HEK293T (cell line): ENCODE results near the gene GSN.

ENCODE experiments used
- CTCF ChIA-PET: fragments of 350-600 bp; formaldehyde crosslinking; extraction: SDS; loops from one replicate; lab custom pipeline; 2021; ENCODE audit warnings: antibody characterized with exemption, inconsistent platforms; lab: Yijun Ruan, JAX
- POLR2A ChIA-PET: fragments of 350-600 bp; formaldehyde crosslinking; extraction: SDS; loops from one replicate; lab custom pipeline; 2020; ENCODE audit warnings: antibody characterized with exemption, inconsistent platforms; lab: Yijun Ruan, JAX
- DNase-seq: peaks from one replicate; pipeline ENCODE4 v3.0.0; 2012; ENCODE audit warnings: mixed read lengths; ENCODE audit errors: extremely low spot score
- ARNT ChIP-seq: fragments of 450-650 bp; IDR thresholded peaks from 2 replicates; pipeline ENCODE4 v1.6.1; 2017; ENCODE audit warnings: mild to moderate bottlenecking
- BHLHE40 ChIP-seq: fragments of 450-650 bp; IDR thresholded peaks from 2 replicates; pipeline ENCODE4 v1.6.1; 2016; ENCODE audit warnings: mild to moderate bottlenecking, moderate library complexity, borderline replicate concordance
- CTBP1 ChIP-seq: fragments of 450-650 bp; IDR thresholded peaks from 2 replicates; pipeline ENCODE4 v1.6.1; 2016; ENCODE audit warnings: borderline replicate concordance
- ELF4 ChIP-seq: fragments of 450-650 bp; IDR thresholded peaks from 2 replicates; pipeline ENCODE4 v1.6.1; 2017; ENCODE audit warnings: antibody characterized with exemption
- FOXA1 ChIP-seq: fragments of 450-650 bp; IDR thresholded peaks from 2 replicates; pipeline ENCODE4 v1.6.1; 2016; ENCODE audit warnings: mild to moderate bottlenecking
- FOXK2 ChIP-seq: fragments of 450-650 bp; IDR thresholded peaks from 2 replicates; pipeline ENCODE4 v1.6.1; 2016; ENCODE audit warnings: mild to moderate bottlenecking
- FOXM1 ChIP-seq: fragments of 450-650 bp; IDR thresholded peaks from 2 replicates; pipeline ENCODE4 v1.6.1; 2017; ENCODE audit warnings: mild to moderate bottlenecking, borderline replicate concordance
- HDGF ChIP-seq: fragments of 450-650 bp; IDR thresholded peaks from 2 replicates; pipeline ENCODE4 v1.6.1; 2017; ENCODE audit warnings: antibody characterized with exemption, borderline replicate concordance
- L3MBTL2 ChIP-seq: fragments of 450-650 bp; conservative IDR thresholded peaks from 2 replicates; pipeline ENCODE4 v1.6.1; 2016; ENCODE audit warnings: mild to moderate bottlenecking
- LEF1 ChIP-seq: fragments of 450-650 bp; IDR thresholded peaks from 2 replicates; pipeline ENCODE4 v1.6.1; 2017; ENCODE audit warnings: mild to moderate bottlenecking, borderline replicate concordance
- NFRKB ChIP-seq: fragments of 450-650 bp; IDR thresholded peaks from 2 replicates; pipeline ENCODE4 v1.6.1; 2016; ENCODE audit warnings: mild to moderate bottlenecking, moderate library complexity
- PKNOX1 ChIP-seq: fragments of 450-650 bp; IDR thresholded peaks from 2 replicates; pipeline ENCODE4 v1.6.1; 2016
- SP1 ChIP-seq: fragments of 450-650 bp; IDR thresholded peaks from 2 replicates; pipeline ENCODE4 v1.6.1; 2017
- SUZ12 ChIP-seq: fragments of 450-650 bp; IDR thresholded peaks from 2 replicates; pipeline ENCODE4 v1.6.1; 2016; ENCODE audit warnings: mild to moderate bottlenecking
- TARDBP ChIP-seq: fragments of 450-650 bp; IDR thresholded peaks from 2 replicates; pipeline ENCODE4 v1.6.1; 2016
- ZNF384 ChIP-seq: fragments of 450-650 bp; IDR thresholded peaks from 2 replicates; pipeline ENCODE4 v1.6.1; 2016

The GSN gene

GRCh38 chr9:121240472-121241135, 27.4 kb upstream of the GSN start:
- TF ChIP-seq CTBP1 (no peak), L3MBTL2 (no peak), LEF1 (no peak), FOXK2 (no peak), HDGF (no peak), NFRKB (no peak), BHLHE40 (no peak), SUZ12 (no peak), ZNF384 (no peak), FOXM1 (no peak), ARNT (no peak), PKNOX1 (no peak), SP1 (no peak), ELF4 (no peak)
- no peak for DNase-seq
- POLR2A ChIA-PET = no interaction called here
- CTCF ChIA-PET = no interaction called here

- TF ChIP-seq NFRKB (no peak), CTBP1 (no peak), L3MBTL2 (no peak), ELF4 (no peak), PKNOX1 (no peak), FOXA1 (no peak), LEF1 (no peak), ZNF384 (no peak), ARNT (no peak), SP1 (no peak), FOXM1 (no peak), FOXK2 (no peak), BHLHE40 (no peak), HDGF (no peak)
- ChIA-PET CTCF (no interaction called here), POLR2A (interaction anchor here (1.0 kb wide), 1 partner anchor 41 kb away, joined by 3 read pairs; the partner anchor contains the start of gene RAB14)
- DNase-seq = no peak
Observed at GRCh38 chr9:121242219-121242958, 25.6 kb upstream of the GSN start.

GRCh38 chr9:121242959-121243346, 25.0 kb upstream of the GSN start:
- CTCF ChIA-PET = no interaction called here
- no peak for DNase-seq
- POLR2A ChIA-PET = interaction anchor here (1.0 kb wide), 1 partner anchor 41 kb away, joined by 3 read pairs; the partner anchor contains the start of gene RAB14
- TF ChIP-seq FOXK2 = no peak

- no peak for TF ChIP-seq FOXA1
- no peak for TF ChIP-seq PKNOX1
- no peak for TF ChIP-seq ELF4
- no peak for TF ChIP-seq LEF1
- no peak for TF ChIP-seq CTBP1
- no peak for TF ChIP-seq BHLHE40
- no peak for TF ChIP-seq L3MBTL2
- no peak for TF ChIP-seq FOXM1
- no peak for TF ChIP-seq NFRKB
- no peak for TF ChIP-seq FOXK2
- no peak for TF ChIP-seq TARDBP
- no peak for TF ChIP-seq SUZ12
- POLR2A ChIA-PET = no interaction called here
- DNase-seq = no peak
- CTCF ChIA-PET = no interaction called here
Observed at GRCh38 chr9:121246821-121247561, 21.0 kb upstream of the GSN start.

GRCh38 chr9:121249563-121249962, 18.4 kb upstream of the GSN start:
- DNase-seq = no peak
- ChIA-PET CTCF (interaction anchor here (0.6 kb wide), 1 partner anchor 29 kb away, joined by 3 read pairs; no protein-coding TSS in a partner anchor), POLR2A (no interaction called here)
- TF ChIP-seq TARDBP = no peak
- no peak for TF ChIP-seq NFRKB
- TF ChIP-seq ELF4 = no peak
- TF ChIP-seq SP1 = no peak
- TF ChIP-seq ZNF384 = no peak
- no peak for TF ChIP-seq L3MBTL2
- TF ChIP-seq ARNT = no peak
- TF ChIP-seq FOXA1 = no peak
- TF ChIP-seq BHLHE40 = no peak
- TF ChIP-seq FOXM1 = no peak
- no peak for TF ChIP-seq CTBP1
- no peak for TF ChIP-seq LEF1
- TF ChIP-seq HDGF = no peak
- TF ChIP-seq PKNOX1 = no peak
- no peak for TF ChIP-seq SUZ12
- no peak for TF ChIP-seq FOXK2
